Cardiac muscle cell (in vitro differentiated cells and primary cell): ENCODE measurements around the gene PGLYRP1. TPM values are rescaled to one million over a fixed set of nuclear protein-coding genes. Genes with fewer than 3 reads are reported as not detected.

Experiments
- DNase-seq, 2 donors: peaks; one replicate each; pipeline versions ENCODE4 v3.0.0 to v3.0.0-alpha.2; 2010 to 2017; ENCODE audit warnings: low read depth in 1 of 2, low spot score in 1 of 2
- H3K27ac ChIP-seq: fragments of 200-600 bp; sonication (generic); 2 replicates; pipeline ENCODE4 v1.5.1; 2016
- H3K27me3 ChIP-seq: fragments of 200-600 bp; sonication (generic); 2 replicates; pipeline ENCODE4 v1.6.0; 2016; ENCODE audit warnings: control low read depth
- H3K36me3 ChIP-seq: fragments of 200-600 bp; sonication (generic); 2 replicates; pipeline ENCODE4 v1.5.1; 2016; ENCODE audit warnings: control low read depth
- H3K4me1 ChIP-seq: fragments of 200-600 bp; sonication (generic); 2 replicates; pipeline ENCODE4 v1.8.1; 2017; ENCODE audit warnings: low read depth, mild to moderate bottlenecking, mixed run types
- H3K4me3 ChIP-seq: fragments of 200-600 bp; sonication (generic); 2 replicates; pipeline ENCODE4 v1.5.1; 2016; ENCODE audit warnings: mild to moderate bottlenecking
- H3K9me3 ChIP-seq: fragments of 200-600 bp; sonication (generic); 2 replicates; pipeline ENCODE4 v1.5.1; 2017; ENCODE audit warnings: low read depth, mild to moderate bottlenecking, control low read depth
- CTCF ChIP-seq: IDR thresholded peaks from 2 replicates; pipeline ENCODE4 v1.5.1; 2012; ENCODE audit warnings: low read depth, mild to moderate bottlenecking, low read length
- polyA plus RNA-seq: library from polyadenylated mRNA; unstranded; fragments of >200 nt; fragmentation: Nextera tagmentation; extraction: Ambion mirVana; gene quantifications from 2 replicates; pipeline ENCODE4 v1.2.1, GENCODE V29; 2016
- total RNA-seq: library from RNA; depleted of rRNA; stranded (reverse); fragments of >200 nt; gene quantifications from 2 replicates; pipeline ENCODE4 v1.2.3, GENCODE V29; 2016

The PGLYRP1 gene
- total and polyA plus RNA-seq, 2 experiments from 2014 or later = 0.20 TPM; not detected in 1

DNA sequence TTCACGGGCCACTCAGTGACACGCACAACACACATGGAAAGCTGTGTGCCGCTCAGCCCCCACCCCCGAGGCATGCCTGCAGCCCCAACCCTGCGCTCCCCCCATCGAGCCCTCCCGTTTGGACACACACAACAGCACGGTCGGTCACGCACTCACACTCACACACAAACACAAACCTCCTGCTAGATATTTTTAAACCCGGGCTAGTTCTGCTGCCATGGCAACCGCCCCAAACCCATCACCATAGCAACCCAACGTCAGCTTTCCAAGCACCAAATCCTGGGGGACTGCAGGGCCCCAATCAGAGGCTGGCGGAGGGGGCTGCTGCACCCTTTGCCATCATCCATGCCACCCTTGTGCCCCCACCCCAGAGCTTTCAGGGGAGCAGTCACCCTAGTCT, 46.7 kb downstream of the PGLYRP1 start:
- no peak overlapping the region for H3K4me3 ChIP-seq

GRCh38 chr19:45975306-45976070, 47.4 kb downstream of the PGLYRP1 start:
- no peaks in the 10 kb centered on the region for H3K36me3 ChIP-seq
- no peak overlapping the region for H3K4me3 ChIP-seq
- no peaks in the 10 kb centered on the region for H3K9me3 ChIP-seq
- peaks cover 53% of the 10 kb centered on the region for H3K27me3 ChIP-seq
- TF ChIP-seq CTCF = no peak
- H3K27ac ChIP-seq = no peak overlapping the region
- DNase-seq = no peak
- no peaks in the 10 kb centered on the region for H3K4me1 ChIP-seq

More for the DNA sequence above, 46.7 kb downstream of the PGLYRP1 start:
- no peaks in the 10 kb centered on the region for H3K9me3 ChIP-seq
- TF ChIP-seq CTCF = no peak
- peak in 1 of 2 donors; percentile 36 for DNase-seq
- H3K36me3 ChIP-seq = no peaks in the 10 kb centered on the region
- H3K4me1 ChIP-seq = no peaks in the 10 kb centered on the region
- no peak overlapping the region for H3K27ac ChIP-seq
- peaks cover 46% of the 10 kb centered on the region for H3K27me3 ChIP-seq

DNA sequence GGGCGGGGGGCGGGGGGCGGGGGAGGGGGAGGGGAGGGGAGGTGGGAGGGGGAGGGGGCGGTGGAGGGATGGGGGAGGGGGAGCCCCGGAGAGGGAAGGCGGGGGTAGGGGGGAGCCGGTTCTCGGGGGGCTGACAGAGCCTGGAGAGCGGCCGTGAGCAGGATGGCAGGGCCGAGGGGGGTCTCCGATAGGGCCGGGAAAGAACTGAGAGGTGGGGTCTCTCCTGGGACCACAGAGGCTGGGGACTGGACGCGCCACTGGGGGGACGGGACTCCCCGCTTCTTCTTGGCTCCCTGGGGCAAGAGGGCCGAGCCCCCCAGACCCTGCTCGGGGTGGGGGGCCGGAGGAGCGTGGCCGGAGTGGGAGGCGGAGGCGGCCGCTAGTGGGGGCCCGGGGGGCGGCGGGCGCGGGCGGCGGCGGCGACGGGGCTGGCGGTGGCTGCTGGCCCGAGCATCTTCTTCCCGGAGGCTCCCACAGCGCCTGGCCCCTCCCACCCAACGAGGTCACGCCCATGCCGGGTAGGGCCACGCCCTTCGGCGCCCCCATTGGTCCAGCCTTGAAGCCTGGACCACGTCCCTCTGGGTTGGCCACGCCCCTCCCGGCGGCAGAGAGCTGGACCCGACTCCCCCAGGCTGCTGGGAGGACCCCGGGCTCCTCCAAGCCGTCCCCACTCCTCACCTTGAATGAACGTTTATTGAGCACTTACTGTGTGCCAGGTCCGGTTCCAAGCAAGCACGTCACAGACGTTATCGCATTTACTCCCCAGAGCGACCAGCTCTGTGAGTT, 49.1 kb downstream of the PGLYRP1 start, which contains the start of gene NOVA2:
TSS of gene NOVA2 (minus strand) at position 313 of the 786 bp plus-strand sequence. CDS start 514 bp downstream, outside the sequence.
- H3K4me3 ChIP-seq = peak within 1 kb of the TSS; percentile 37
- H3K4me1 ChIP-seq = no peaks in the 10 kb centered on the region
- no peak within 1 kb of the TSS for H3K27ac ChIP-seq
- no peak for TF ChIP-seq CTCF
- DNase-seq = peak; percentile 78
- no peaks in the 10 kb centered on the region for H3K36me3 ChIP-seq
- no peaks in the 10 kb centered on the region for H3K9me3 ChIP-seq
- peaks cover 58% of the 10 kb centered on the region for H3K27me3 ChIP-seq

GRCh38 chr19:45972947-45973540, 49.8 kb downstream of the PGLYRP1 start:
- Histone ChIP-seq H3K27ac (no peak overlapping the region), H3K4me3 (peak overlapping the region; percentile 19), H3K4me1 (no peaks in the 10 kb centered on the region), H3K9me3 (no peaks in the 10 kb centered on the region), H3K27me3 (peaks cover 58% of the 10 kb centered on the region), H3K36me3 (no peaks in the 10 kb centered on the region)
- TF ChIP-seq CTCF = no peak
- DNase-seq = no peak

GRCh38 chr19:45972081-45972946, 50.5 kb downstream of the PGLYRP1 start:
- DNase-seq = no peak
- Histone ChIP-seq H3K27ac (no peak overlapping the region), H3K36me3 (no peaks in the 10 kb centered on the region), H3K4me3 (peak overlapping the region; percentile 19), H3K9me3 (no peaks in the 10 kb centered on the region), H3K27me3 (peaks cover 58% of the 10 kb centered on the region), H3K4me1 (no peaks in the 10 kb centered on the region)
- no peak for TF ChIP-seq CTCF
